DMS79 treated with DMSO at 0.1 percent for 48 hours (cell line): ENCODE measurements around the gene SPARC.
"Not testable (repeated sequence)": the region's sequence is repeated elsewhere in the genome, so short reads cannot be mapped to it uniquely, and the experiment has no call there.

Experiments used
- DNase-seq: peaks from one replicate; lab custom pipeline; 2025; lab: John Stamatoyannopoulos, UW

Gene SPARC

GRCh38 chr5:151700820-151701219, 14.1 kb upstream of the SPARC start:
- DNase-seq, result no peak

GRCh38 chr5:151700296-151700695, 13.6 kb upstream of the SPARC start:
- DNase-seq, result no peak

- no peak for DNase-seq
Measured at GRCh38 chr5:151699071-151699901, 12.6 kb upstream of the SPARC start.

DNA sequence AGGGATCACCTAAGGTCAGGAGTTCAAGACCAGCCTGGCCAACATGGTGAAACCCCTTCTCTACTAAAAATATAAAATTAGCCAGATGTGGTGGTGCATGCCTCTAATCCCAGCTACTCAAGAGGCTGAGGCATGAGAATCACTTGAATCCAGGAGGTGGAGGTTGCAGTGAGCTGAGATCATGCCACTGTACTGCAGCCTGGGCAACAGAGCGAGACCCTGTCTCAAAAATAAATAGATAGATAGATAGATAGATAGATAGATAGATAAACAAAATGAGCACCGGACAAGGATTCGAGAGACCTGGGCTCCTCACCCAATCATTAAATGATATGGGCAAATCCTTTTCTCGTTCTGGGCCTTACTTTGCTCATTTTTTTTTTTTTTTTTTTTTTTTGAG, 11.4 kb upstream of the SPARC start:
- not testable (repeated sequence) for DNase-seq

DNA sequence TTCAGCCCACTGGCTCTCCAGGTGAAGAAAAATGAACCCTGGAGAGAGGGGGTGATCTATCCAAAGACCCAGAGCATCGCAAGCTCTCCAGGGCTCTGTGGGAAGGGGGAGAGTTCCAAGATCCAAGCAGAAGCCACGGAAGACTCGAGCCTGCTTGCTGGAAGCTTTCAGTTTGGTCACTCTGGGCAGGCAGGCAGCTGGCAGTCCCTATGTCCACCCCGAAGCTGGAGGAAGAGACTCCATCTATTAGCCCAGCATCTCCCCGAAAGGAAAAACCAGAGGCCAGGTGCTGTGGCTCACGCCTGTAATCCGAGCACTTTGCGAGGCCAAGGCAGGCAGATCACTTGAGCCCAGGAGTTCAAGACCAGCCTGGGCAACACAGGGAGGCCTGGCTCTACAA, 10.7 kb upstream of the SPARC start:
- DNase-seq, result no peak

DNA sequence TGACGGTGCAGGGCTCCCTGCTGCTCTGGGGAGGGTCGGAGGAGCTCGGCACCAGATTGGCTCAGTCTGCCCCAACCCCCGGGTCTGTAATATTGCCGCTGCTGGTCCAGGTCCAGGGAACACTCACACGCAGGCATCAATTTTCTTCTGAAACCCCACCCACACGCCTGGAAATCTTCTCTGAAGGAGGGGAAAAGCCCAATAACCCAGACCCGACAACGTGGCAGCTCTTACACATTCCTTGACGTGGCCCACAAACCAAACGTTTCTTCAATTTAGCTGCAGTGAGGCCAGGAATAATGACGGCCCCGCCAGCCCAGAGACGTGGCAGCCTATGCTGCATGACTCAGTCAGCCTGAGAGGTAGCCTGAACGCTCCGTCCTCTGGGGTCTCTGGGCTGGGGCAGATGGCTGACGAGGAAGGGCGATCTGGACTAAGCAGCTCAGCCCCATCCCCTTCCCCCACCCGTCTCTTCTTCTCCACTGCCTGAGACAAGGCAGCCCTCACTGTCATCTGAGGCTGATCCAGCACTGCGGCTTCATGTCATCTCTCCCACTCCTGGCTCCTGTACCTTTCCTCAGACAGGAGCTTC, 9.9 kb upstream of the SPARC start:
- DNase-seq, result no peak

- DNase-seq, result no peak
Measured at GRCh38 chr5:151695464-151695863, 8.7 kb upstream of the SPARC start.

GRCh38 chr5:151694035-151694485, 7.3 kb upstream of the SPARC start:
- no peak for DNase-seq

GRCh38 chr5:151692312-151692711, 5.6 kb upstream of the SPARC start:
- DNase-seq, result peak; percentile 1

- DNase-seq, result no peak
Measured at GRCh38 chr5:151691706-151692105, 5.0 kb upstream of the SPARC start.

GRCh38 chr5:151689591-151689990, 2.9 kb upstream of the SPARC start:
- DNase-seq, result not testable (repeated sequence)

- no peak for DNase-seq
Measured at GRCh38 chr5:151688436-151688835, 1.7 kb upstream of the SPARC start.

- DNase-seq, result no peak
Measured at GRCh38 chr5:151685749-151686673, 704 bp downstream of the SPARC start.

DNA sequence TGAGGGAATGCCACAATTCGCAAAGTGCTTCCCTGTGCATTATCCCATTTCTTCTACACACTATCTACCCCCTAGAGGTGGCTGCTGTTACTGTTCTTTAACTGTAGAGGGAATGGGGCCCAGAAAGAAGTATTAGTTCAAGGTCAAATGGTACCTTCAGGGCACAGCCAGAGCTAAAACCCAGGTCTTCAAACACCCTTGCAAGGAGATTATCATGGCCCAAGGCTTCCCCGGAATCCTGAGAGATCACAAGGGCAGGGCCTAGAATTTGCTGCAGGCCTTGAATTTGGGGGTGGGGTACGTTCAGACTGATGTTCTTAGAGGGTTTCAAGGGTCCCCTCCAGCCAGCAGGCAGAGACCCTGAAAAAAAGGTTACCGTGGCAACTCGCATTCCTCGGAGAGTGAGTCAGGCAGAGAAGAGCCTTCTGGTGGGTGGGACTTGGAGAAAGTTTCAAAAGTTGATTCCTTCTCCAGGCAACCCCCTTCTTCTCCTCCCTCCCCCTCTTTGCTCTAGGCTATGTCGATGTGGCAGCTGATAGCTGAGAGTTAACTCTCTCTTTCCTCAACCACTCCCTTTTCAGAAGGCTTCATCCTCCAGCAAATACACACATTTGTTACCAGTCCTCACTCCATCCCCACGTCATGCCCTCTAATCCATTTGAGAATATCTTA, 1.9 kb downstream of the SPARC start:
- no peak for DNase-seq

GRCh38 chr5:151683986-151684588, 2.6 kb downstream of the SPARC start:
- DNase-seq, result no peak

GRCh38 chr5:151683444-151683843, 3.3 kb downstream of the SPARC start:
- DNase-seq, result no peak

GRCh38 chr5:151682751-151683331, 3.9 kb downstream of the SPARC start:
- no peak for DNase-seq

DNA sequence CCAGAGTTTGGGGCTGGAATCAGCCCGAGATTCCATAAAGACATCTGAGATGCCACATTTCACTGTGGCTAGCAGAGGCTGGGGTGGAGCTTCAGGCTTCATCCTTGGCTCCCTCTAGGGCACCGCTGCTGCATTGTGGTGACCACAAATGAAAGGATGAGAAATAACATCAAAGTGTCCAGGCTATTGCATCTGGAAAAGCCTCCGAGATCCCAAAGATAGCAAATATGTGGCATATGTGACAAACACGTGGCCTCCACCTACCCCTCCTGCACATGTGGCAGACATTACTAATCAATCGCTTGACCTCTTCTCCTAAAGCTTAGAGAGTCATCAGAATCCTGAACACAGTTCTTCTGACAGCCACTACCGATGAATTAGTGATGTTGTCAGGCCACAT, 4.5 kb downstream of the SPARC start:
- DNase-seq, result no peak

- DNase-seq, result no peak
Measured at GRCh38 chr5:151680944-151681427, 5.7 kb downstream of the SPARC start.

GRCh38 chr5:151680156-151680505, 6.6 kb downstream of the SPARC start:
- DNase-seq, result not testable (repeated sequence)
